GM19324 (cell line): ENCODE measurements around the gene TNRC6A.

Experiments
- ATAC-seq: cut with Tn5 transposase; IDR thresholded peaks from one replicate; pipeline ENCODE4 v1.9.1; 2021; ENCODE audit warnings: mild to moderate bottlenecking, moderate library complexity; ENCODE audit not compliant: unreplicated experiment, low FRiP score

TNRC6A gene

GRCh38 chr16:24755201-24755874 lies 25.9 kb downstream of the TNRC6A start:
- no peak for ATAC-seq

- no peak for ATAC-seq
These were observed 28.9 kb downstream of the TNRC6A start for GRCh38 chr16:24758373-24758772.

DNA sequence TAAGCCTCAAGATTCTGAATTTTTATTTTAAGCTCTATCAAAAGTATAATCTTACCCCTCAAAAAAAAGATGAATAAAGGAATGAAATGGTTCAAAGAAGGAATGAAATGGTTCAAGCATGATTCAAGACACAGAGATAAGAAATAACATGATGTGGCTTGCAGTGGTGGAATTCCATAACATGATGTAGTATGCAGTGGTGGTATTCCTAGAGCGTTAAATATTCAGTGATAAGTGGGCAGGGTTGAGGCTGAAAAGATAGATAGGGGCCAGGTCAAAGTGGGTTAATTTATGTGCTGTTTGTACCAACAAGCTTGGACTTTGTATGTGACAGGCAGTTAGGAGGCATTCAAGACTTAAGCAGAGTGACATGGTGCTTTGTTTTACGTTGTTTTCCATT lies 29.6 kb downstream of the TNRC6A start:
- no peak for ATAC-seq

DNA sequence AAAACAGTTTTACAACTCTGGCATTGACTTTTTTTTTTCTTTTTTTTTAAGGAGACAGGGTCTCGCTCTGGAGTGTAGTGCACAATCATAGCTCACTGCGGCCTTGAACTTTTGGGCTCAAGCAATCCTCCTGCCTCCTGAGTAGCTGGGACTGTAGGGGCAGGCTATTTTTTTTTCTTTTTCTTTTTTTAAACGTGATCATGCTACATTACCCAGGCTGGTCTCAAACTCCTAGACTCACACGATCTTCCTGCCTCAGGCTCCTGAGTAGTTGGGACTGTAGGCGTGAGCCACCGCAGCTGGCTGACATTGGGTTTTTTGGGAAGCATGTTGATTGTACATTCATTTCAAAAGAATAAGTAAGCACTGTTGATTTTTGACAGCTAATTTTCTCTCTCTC lies 32.1 kb downstream of the TNRC6A start:
- no peak for ATAC-seq

DNA sequence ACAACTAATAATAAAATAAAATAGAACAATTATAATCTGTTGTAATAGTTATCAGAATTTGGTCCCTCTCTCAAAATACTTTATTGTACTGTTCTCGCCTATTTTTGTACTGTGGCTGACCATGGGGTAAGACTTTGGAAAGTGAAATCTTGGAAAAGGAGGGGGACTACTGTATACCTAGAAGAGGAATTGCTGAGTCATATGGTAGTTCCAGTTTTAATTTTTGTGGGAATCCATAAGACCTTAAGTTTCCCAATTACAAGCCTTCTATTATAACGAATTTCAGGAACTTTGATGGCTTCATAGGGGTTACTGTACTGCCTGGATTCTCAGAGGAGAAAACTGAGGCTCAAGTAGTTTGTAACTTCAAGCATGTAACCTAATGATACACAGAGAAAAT lies 35.5 kb downstream of the TNRC6A start:
- ATAC-seq: no peak

DNA sequence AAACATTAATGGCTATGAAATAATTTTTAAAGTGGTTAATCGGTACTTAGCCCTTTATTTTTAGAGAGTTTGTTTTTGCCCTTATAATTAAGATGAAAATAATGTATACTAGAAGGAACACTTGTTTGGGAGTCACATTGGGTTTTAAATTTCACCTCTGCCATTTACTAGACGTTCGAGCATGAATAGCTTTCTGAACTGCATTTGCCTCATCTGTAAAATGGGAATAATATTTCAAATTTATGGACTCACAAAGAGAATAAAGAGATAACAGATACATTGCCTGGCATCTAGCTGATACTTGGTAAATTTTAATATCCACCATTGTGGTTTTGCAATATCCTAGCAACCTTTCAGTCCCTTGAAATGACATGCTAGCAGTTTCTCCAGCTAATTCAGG lies 36.6 kb downstream of the TNRC6A start:
- ATAC-seq: no peak

GRCh38 chr16:24769806-24770205 lies 40.4 kb downstream of the TNRC6A start:
- no peak for ATAC-seq

DNA sequence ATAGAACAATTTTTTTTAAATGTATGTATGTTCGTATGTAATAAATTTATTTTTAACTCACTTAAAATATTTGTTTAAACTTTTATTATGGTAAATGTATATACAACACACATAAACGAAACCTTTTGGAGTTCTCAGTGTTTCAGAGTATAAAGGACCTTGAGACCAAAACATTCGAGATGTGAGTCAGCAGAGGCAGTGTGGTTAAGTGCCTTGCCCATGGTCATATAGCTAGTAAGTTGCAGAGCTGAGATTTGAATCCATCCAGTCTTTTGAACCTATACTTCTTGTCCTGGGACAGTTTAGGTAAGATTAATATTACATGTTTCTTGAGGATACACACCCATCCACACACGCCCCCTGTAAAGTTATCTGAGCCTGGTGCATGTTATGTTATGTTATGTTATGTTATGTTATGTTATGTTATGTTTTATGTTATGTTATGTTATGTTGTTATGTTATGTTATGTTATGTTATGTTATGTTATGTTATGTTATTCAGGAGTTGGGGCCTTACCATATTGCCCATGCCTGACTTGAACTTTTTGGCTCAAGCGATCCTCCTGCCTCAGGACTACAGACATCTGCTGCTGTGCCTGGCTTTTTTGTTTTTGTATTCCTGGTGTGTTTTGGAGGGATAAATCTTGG lies 41.8 kb downstream of the TNRC6A start:
- no peak for ATAC-seq

GRCh38 chr16:24771779-24772157 lies 42.3 kb downstream of the TNRC6A start:
- ATAC-seq: no peak

DNA sequence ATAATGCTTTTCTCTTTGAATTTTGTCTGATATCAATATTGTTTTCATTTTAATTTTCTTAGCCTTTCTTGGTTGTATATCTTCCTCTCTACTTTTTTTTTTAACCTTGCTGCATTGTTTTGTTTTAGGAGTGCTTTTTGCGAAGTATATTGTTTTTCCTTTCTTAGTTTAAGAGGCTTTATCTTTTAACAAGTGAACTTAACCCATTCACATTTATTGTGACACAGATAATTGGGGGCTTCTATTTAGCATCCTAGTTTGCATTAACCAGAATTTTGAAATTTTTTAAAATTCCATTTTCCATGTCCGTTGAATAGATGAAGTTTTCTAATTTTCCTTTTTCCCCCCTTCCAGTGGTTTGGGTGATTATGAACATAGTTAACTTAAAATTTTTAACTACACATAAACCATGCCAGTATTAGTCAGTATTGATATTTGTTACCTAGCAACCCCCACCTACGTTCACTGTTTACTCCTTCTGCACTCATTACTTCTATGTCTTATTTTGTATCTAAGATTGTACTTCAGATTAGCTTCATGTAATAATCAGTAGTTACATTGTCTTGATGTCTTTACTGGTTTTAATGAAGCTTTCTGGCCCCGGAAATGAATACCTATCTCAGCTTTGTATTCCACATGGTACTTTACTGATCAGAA lies 44.4 kb downstream of the TNRC6A start:
- ATAC-seq: no peak

DNA sequence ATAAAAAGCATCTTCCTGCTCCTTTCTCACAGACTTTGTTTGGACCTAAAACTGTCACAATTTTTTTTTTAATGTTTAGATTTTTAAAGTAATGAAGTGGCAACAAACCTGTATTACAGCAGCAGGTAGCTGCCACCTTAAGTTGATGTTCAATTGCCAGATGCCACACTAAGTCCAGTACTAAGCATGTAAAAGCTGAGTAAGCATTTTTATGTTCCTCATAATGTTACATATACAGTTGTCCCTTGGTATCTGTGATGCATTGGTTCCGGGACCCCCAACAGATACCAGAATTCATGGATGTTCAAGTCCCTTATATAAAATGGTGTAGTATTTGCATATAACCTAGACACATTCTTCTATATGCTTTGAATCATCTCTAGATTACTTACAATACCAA lies 45.1 kb downstream of the TNRC6A start:
- no peak for ATAC-seq

- no peak for ATAC-seq
These were observed 46.0 kb downstream of the TNRC6A start for GRCh38 chr16:24775455-24775854.

DNA sequence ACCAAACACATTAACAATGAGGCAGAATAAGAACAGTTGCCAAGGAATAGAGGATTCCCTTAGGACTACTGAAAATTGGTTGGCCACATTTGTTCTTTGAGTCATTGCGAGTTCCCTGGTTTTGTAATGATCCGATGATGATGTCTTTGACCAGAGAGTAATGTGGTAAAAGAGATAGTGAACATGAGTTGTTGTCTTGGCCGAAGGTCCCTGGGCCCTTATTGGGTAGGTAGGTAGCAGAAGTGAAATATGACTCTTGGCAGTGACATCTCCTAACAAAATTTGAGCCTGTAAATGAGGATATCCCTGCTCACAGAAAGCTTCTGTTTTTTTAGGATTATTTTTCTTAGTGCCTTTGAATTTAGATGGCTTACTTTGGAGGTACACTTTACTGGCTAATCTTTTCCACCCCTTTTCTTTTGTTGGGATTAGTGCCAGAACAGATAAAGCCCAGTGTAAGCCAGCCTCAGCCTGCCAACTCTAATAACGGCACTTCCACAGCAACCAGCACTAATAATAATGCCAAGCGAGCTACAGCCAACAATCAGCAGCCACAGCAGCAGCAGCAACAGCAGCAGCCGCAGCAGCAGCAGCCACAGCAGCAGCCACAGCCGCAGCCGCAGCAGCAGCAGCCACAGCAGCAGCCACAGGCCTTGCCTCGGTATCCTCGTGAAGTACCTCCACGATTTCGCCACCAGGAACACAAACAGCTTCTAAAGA lies 47.2 kb downstream of the TNRC6A start:
- no peak for ATAC-seq

DNA sequence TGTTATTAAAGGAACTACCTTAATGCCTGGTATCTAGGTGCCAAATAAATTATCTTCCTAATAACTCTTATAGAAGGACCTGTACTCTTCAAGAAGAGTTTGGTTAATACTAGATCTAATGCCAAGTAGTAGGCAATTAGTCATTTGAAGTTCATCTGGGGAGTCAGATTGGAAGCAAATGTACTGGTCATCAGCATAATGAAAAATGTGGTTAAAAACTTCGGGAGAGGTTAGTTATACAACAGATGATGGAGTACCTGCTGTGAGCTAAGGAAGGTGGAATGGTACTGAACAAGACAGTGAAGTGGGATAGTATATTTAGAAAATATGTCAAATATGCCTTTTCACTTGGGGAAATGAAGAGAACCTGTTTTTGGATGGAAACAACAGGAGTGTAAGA lies 49.2 kb downstream of the TNRC6A start:
- ATAC-seq: no peak

DNA sequence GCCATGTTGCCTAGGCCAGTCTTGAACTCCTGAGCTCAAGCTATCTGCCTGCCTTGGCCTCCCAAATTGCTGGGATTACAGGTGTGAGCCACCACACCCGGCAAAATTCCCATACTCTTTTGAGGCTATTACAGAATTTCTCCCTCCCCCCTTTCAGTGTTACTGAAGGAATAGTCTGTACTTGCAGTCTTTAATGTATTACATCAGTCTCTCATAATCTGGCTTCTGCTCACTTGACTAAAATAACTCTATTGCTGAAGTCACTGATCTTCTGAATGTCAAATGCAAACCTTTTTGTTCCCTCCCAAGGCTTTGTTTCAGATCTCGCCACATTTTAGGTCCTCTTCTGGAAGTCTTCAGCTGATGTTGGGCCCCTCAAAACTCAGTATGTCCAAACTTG lies 51.8 kb downstream of the TNRC6A start:
- no peak for ATAC-seq

GRCh38 chr16:24784121-24784520 lies 54.7 kb downstream of the TNRC6A start:
- no peak for ATAC-seq

- ATAC-seq: no peak
These were observed 60.4 kb downstream of the TNRC6A start for GRCh38 chr16:24789881-24790280.

- no peak for ATAC-seq
These were observed 71.1 kb downstream of the TNRC6A start for GRCh38 chr16:24800586-24800985.

GRCh38 chr16:24801761-24802302 lies 72.4 kb downstream of the TNRC6A start:
- ATAC-seq: no peak

GRCh38 chr16:24805484-24805883 lies 76.0 kb downstream of the TNRC6A start:
- no peak for ATAC-seq

- no peak for ATAC-seq
These were observed 77.8 kb downstream of the TNRC6A start for GRCh38 chr16:24807301-24807700.
